Urinary bladder (tissue), 4 donors: Measurements from ENCODE around the gene TPI1. TPM values are rescaled to one million over a fixed set of nuclear protein-coding genes. Genes with fewer than 3 reads are reported as not detected.

Experiments
- DNase-seq: peaks from one replicate; pipeline ENCODE4 v3.0.0-alpha.2; 2015; ENCODE audit errors: extremely low spot score
- H3K27ac ChIP-seq: one replicate; pipeline ENCODE4 v1.5.1; 2013; ENCODE audit warnings: low read depth, mild to moderate bottlenecking, moderate library complexity
- H3K36me3 ChIP-seq: one replicate; pipeline ENCODE4 v1.6.1; 2013; ENCODE audit warnings: mild to moderate bottlenecking, moderate library complexity; ENCODE audit not compliant: insufficient read depth
- H3K4me1 ChIP-seq: one replicate; pipeline ENCODE4 v1.6.1; 2013; ENCODE audit warnings: mild to moderate bottlenecking, moderate library complexity; ENCODE audit not compliant: insufficient read depth
- H3K4me3 ChIP-seq: one replicate; pipeline ENCODE4 v1.5.1; 2013; ENCODE audit warnings: low read depth, low read length
- WGBS: extraction: QIAGEN DNeasy Blood & Tissue Kit; methylation state at CpG from one replicate; pipeline ENCODE4 v1.1.7; 2013; 5-methylcytosine and 5-hydroxymethylcytosine counted together
- polyA plus RNA-seq: library from polyadenylated mRNA; stranded (reverse); fragments of 200-250 nt; gene quantifications from one replicate; pipeline ENCODE4 v1.2.3, GENCODE V29; 2013
- total RNA-seq: library from RNA; depleted of rRNA; stranded (reverse); fragments of >200 nt; gene quantifications from one replicate; pipeline ENCODE4 v1.2.3, GENCODE V29; 2014
- donor health status: healthy with polysubstance abuse.
- donor health status: healthy.

Gene TPI1
- total and polyA plus RNA-seq, 2 donors: 331 to 708 TPM

- no peak for DNase-seq
- H3K27ac ChIP-seq: no peak overlapping the region
- H3K36me3 ChIP-seq: no peaks in the 10 kb centered on the region
- H3K4me3 ChIP-seq: no peak overlapping the region
- 71% methylated on average over 6 of the region's 6 CpGs for WGBS
- no peaks in the 10 kb centered on the region for H3K4me1 ChIP-seq
These were observed 34.0 kb upstream of the TPI1 start for GRCh38 chr12:6833189-6833890.

GRCh38 chr12:6834254-6834653 lies 33.1 kb upstream of the TPI1 start:
- Histone ChIP-seq H3K36me3 (no peaks in the 10 kb centered on the region), H3K27ac (no peak overlapping the region), H3K4me1 (no peaks in the 10 kb centered on the region), H3K4me3 (no peak overlapping the region)
- WGBS: 72% methylated on average over 1 of the region's 1 CpG
- no peak for DNase-seq

- DNase-seq: no peak
- no peaks in the 10 kb centered on the region for H3K4me1 ChIP-seq
- no peak overlapping the region for H3K27ac ChIP-seq
- H3K4me3 ChIP-seq: no peak overlapping the region
- no peaks in the 10 kb centered on the region for H3K36me3 ChIP-seq
- WGBS: 82% methylated on average over 5 of the region's 5 CpGs
These were observed 32.5 kb upstream of the TPI1 start for GRCh38 chr12:6834873-6835272.

GRCh38 chr12:6836851-6837250 lies 30.5 kb upstream of the TPI1 start:
- no peaks in the 10 kb centered on the region for H3K36me3 ChIP-seq
- WGBS: 93% methylated on average over 16 of the region's 16 CpGs
- H3K4me1 ChIP-seq: no peaks in the 10 kb centered on the region
- no peak overlapping the region for H3K4me3 ChIP-seq
- DNase-seq: no peak
- H3K27ac ChIP-seq: no peak overlapping the region

GRCh38 chr12:6837370-6838060 lies 29.8 kb upstream of the TPI1 start:
- WGBS: 94% methylated on average over 26 of the region's 26 CpGs
- H3K4me3 ChIP-seq: no peak overlapping the region
- no peaks in the 10 kb centered on the region for H3K36me3 ChIP-seq
- H3K27ac ChIP-seq: no peak overlapping the region
- H3K4me1 ChIP-seq: no peaks in the 10 kb centered on the region
- no peak for DNase-seq

GRCh38 chr12:6838854-6839253 lies 28.5 kb upstream of the TPI1 start:
- no peak for DNase-seq
- no peaks in the 10 kb centered on the region for H3K4me1 ChIP-seq
- no peak overlapping the region for H3K4me3 ChIP-seq
- 93% methylated on average over 16 of the region's 16 CpGs for WGBS
- no peaks in the 10 kb centered on the region for H3K36me3 ChIP-seq
- no peak overlapping the region for H3K27ac ChIP-seq

GRCh38 chr12:6839482-6840201 lies 27.7 kb upstream of the TPI1 start:
- 65% methylated on average over 10 of the region's 10 CpGs for WGBS
- H3K36me3 ChIP-seq: no peaks in the 10 kb centered on the region
- no peak for DNase-seq
- H3K4me3 ChIP-seq: no peak overlapping the region
- no peak overlapping the region for H3K27ac ChIP-seq
- H3K4me1 ChIP-seq: no peaks in the 10 kb centered on the region

GRCh38 chr12:6840330-6840729 lies 27.0 kb upstream of the TPI1 start:
- no peak for DNase-seq
- no peak overlapping the region for H3K4me3 ChIP-seq
- H3K4me1 ChIP-seq: no peaks in the 10 kb centered on the region
- H3K27ac ChIP-seq: no peak overlapping the region
- 26% methylated on average over 1 of the region's 1 CpG for WGBS
- H3K36me3 ChIP-seq: no peaks in the 10 kb centered on the region

- 42% methylated on average over 24 of the region's 24 CpGs for WGBS
- no peak for DNase-seq
- Histone ChIP-seq H3K4me3 (no peak within 1 kb of the TSS), H3K4me1 (no peaks in the 10 kb centered on the region), H3K27ac (no peak within 1 kb of the TSS), H3K36me3 (no peaks in the 10 kb centered on the region)
These were observed 26.4 kb upstream of the TPI1 start, which contains the start of gene GNB3 for GRCh38 chr12:6840761-6841515. Gene GNB3, plus strand, starts transcription at chr12:6840925. Its CDS starts 363 bp downstream, at chr12:6841288.

- Histone ChIP-seq H3K4me3 (no peak overlapping the region), H3K36me3 (no peaks in the 10 kb centered on the region), H3K4me1 (no peaks in the 10 kb centered on the region), H3K27ac (no peak overlapping the region)
- DNase-seq: no peak
- 90% methylated on average over 4 of the region's 4 CpGs for WGBS
These were observed 25.3 kb upstream of the TPI1 start for GRCh38 chr12:6842075-6842474.

GRCh38 chr12:6843118-6843902 lies 24.0 kb upstream of the TPI1 start:
- no peaks in the 10 kb centered on the region for H3K4me1 ChIP-seq
- H3K36me3 ChIP-seq: no peaks in the 10 kb centered on the region
- H3K27ac ChIP-seq: no peak overlapping the region
- no peak for DNase-seq
- 78% methylated on average over 16 of the region's 16 CpGs for WGBS
- no peak overlapping the region for H3K4me3 ChIP-seq

- DNase-seq: no peak
- WGBS: 92% methylated on average over 17 of the region's 17 CpGs
- H3K4me3 ChIP-seq: no peak overlapping the region
- H3K27ac ChIP-seq: no peak overlapping the region
- no peaks in the 10 kb centered on the region for H3K36me3 ChIP-seq
- H3K4me1 ChIP-seq: no peaks in the 10 kb centered on the region
These were observed 21.9 kb upstream of the TPI1 start for GRCh38 chr12:6845395-6845794.
